ENCODE data around the gene ABCC1.

The ABCC1 gene

GRCh38 chr16:16121185-16121727 lies 171.8 kb downstream of the ABCC1 start:
- no peaks in the 10 kb centered on the region for H3K4me1 ChIP-seq (ENCODE audit: insufficient read depth, low read length, severe bottlenecking)
- H3K9ac ChIP-seq (ENCODE audit: low read length) = no peak overlapping the region
- no peaks in the 10 kb centered on the region for H3K9me2 ChIP-seq (ENCODE audit: low read depth, low read length)
- no peaks in the 10 kb centered on the region for H4K20me1 ChIP-seq (ENCODE audit: insufficient read depth, low read length)
- no peak overlapping the region for H3K27ac ChIP-seq (ENCODE audit: low read depth, low read length, poor library complexity, severe bottlenecking)
- no peak overlapping the region for H2AFZ ChIP-seq (ENCODE audit: low read length)
- no peak overlapping the region for H3K4me3 ChIP-seq (ENCODE audit: low read depth, low read length, poor library complexity, severe bottlenecking)
- H3K36me3 ChIP-seq (ENCODE audit: insufficient read depth, low read length) = peaks cover 100% of the 10 kb centered on the region
- H3K4me2 ChIP-seq (ENCODE audit: low read length) = no peak overlapping the region
- H3F3A ChIP-seq (ENCODE audit: insufficient read depth, low read length) = no peaks in the 10 kb centered on the region
- no peaks in the 10 kb centered on the region for H3K79me2 ChIP-seq (ENCODE audit: insufficient read depth, low read length)
- H3K9me3 ChIP-seq (ENCODE audit: low read length) = peaks cover 11% of the 10 kb centered on the region; the same call in 1 of the 2 replicates
- H3K27me3 ChIP-seq (ENCODE audit: insufficient read depth, low read length) = no peaks in the 10 kb centered on the region
- no peak for TF ChIP-seq CTCF (IDR thresholded peaks at IDR 0.05; ENCODE audit: low read length)
- TF ChIP-seq EZH2 (IDR thresholded peaks at IDR 0.05; ENCODE audit: borderline replicate concordance, low read length) = no peak

- H3K27me3 ChIP-seq (ENCODE audit: insufficient read depth, low read length) = no peaks in the 10 kb centered on the region
- no peaks in the 10 kb centered on the region for H4K20me1 ChIP-seq (ENCODE audit: insufficient read depth, low read length)
- H3K9ac ChIP-seq (ENCODE audit: low read length) = no peak overlapping the region
- no peak overlapping the region for H3K4me3 ChIP-seq (ENCODE audit: low read depth, low read length, poor library complexity, severe bottlenecking)
- H3K4me2 ChIP-seq (ENCODE audit: low read length) = no peak overlapping the region
- H3K4me1 ChIP-seq (ENCODE audit: insufficient read depth, low read length, severe bottlenecking) = no peaks in the 10 kb centered on the region
- H3K36me3 ChIP-seq (ENCODE audit: insufficient read depth, low read length) = peaks cover 99% of the 10 kb centered on the region
- no peak for TF ChIP-seq CTCF (IDR thresholded peaks at IDR 0.05; ENCODE audit: low read length)
- TF ChIP-seq EZH2 (IDR thresholded peaks at IDR 0.05; ENCODE audit: borderline replicate concordance, low read length) = no peak
- no peaks in the 10 kb centered on the region for H3K79me2 ChIP-seq (ENCODE audit: insufficient read depth, low read length)
- no peaks in the 10 kb centered on the region for H3K9me2 ChIP-seq (ENCODE audit: low read depth, low read length)
- H3K27ac ChIP-seq (ENCODE audit: low read depth, low read length, poor library complexity, severe bottlenecking) = no peak overlapping the region
- H3K9me3 ChIP-seq (ENCODE audit: low read length) = peaks cover 6% of the 10 kb centered on the region; the same call in 1 of the 2 replicates
- H2AFZ ChIP-seq (ENCODE audit: low read length) = no peak overlapping the region
- H3F3A ChIP-seq (ENCODE audit: insufficient read depth, low read length) = no peaks in the 10 kb centered on the region
These were observed 172.8 kb downstream of the ABCC1 start for GRCh38 chr16:16122264-16122663.

- Histone ChIP-seq H3K79me2 (ENCODE audit: insufficient read depth, low read length) (no peaks in the 10 kb centered on the region), H4K20me1 (ENCODE audit: insufficient read depth, low read length) (no peaks in the 10 kb centered on the region), H3K9me2 (ENCODE audit: low read depth, low read length) (no peaks in the 10 kb centered on the region), H3K4me1 (ENCODE audit: insufficient read depth, low read length, severe bottlenecking) (no peaks in the 10 kb centered on the region), H3K27me3 (ENCODE audit: insufficient read depth, low read length) (no peaks in the 10 kb centered on the region), H2AFZ (ENCODE audit: low read length) (no peak overlapping the region), H3K9me3 (ENCODE audit: low read length) (peaks cover 6% of the 10 kb centered on the region; the same call in 1 of the 2 replicates), H3K4me3 (ENCODE audit: low read depth, low read length, poor library complexity, severe bottlenecking) (no peak overlapping the region), H3K27ac (ENCODE audit: low read depth, low read length, poor library complexity, severe bottlenecking) (no peak overlapping the region), H3F3A (ENCODE audit: insufficient read depth, low read length) (no peaks in the 10 kb centered on the region), H3K9ac (ENCODE audit: low read length) (no peak overlapping the region), H3K4me2 (ENCODE audit: low read length) (no peak overlapping the region), H3K36me3 (ENCODE audit: insufficient read depth, low read length) (peaks cover 96% of the 10 kb centered on the region)
- no peak for TF ChIP-seq EZH2 (IDR thresholded peaks at IDR 0.05; ENCODE audit: borderline replicate concordance, low read length)
- no peak for TF ChIP-seq CTCF (IDR thresholded peaks at IDR 0.05; ENCODE audit: low read length)
These were observed 175.0 kb downstream of the ABCC1 start for GRCh38 chr16:16124438-16124837.
